Measurements from ENCODE around the gene PGA5. TPM values are rescaled to one million over a fixed set of nuclear protein-coding genes. Genes with fewer than 3 reads are reported as not detected.

Gene PGA5
- total and polyA plus RNA-seq, 9 of the 15 experiments (the other 6 are each of a cell fraction or from before 2014, with no cell fraction given) = not detected

GRCh38 chr11:61254403-61255025 is 13.5 kb downstream of the PGA5 start (continued):
- TF ChIP-seq CCNT2 (IDR thresholded peaks at IDR 0.05; ENCODE audit: borderline replicate concordance, extremely low read depth, insufficient read length, low read depth, low read length) (no peak), HDGF (IDR thresholded peaks at IDR 0.05) (no peak), GTF2B (IDR thresholded peaks at IDR 0.05; ENCODE audit: extremely low read depth, insufficient read length) (no peak), NONO (IDR thresholded peaks at IDR 0.05; ENCODE audit: low read depth in 2 of 2, low read length in 1 of 2) (no peak), NCOA2 (IDR thresholded peaks at IDR 0.05; ENCODE audit: partially characterized antibody in 2 of 2) (no peak), THRAP3 (IDR thresholded peaks at IDR 0.05; ENCODE audit: borderline replicate concordance) (no peak), HINFP (tag; conservative IDR thresholded peaks at IDR 0.05; ENCODE audit: low read depth) (no peak), SETDB1 (IDR thresholded peaks at IDR 0.05; ENCODE audit: low read length) (no peak), ZNF239 (CRISPR knock-in tag; IDR thresholded peaks at IDR 0.05) (no peak), HMG20A (CRISPR knock-in tag; conservative IDR thresholded peaks at IDR 0.05) (no peak), ZNF512 (tag; IDR thresholded peaks at IDR 0.05) (no peak), PYGO2 (tag; IDR thresholded peaks at IDR 0.05) (no peak), RBBP5 (IDR thresholded peaks at IDR 0.05; ENCODE audit: borderline replicate concordance, insufficient read depth, low read length, poor library complexity, severe bottlenecking) (no peak), IFI16 (CRISPR knock-in tag; IDR thresholded peaks at IDR 0.05) (no peak), ZFX (CRISPR knock-in tag; IDR thresholded peaks at IDR 0.05) (no peak), HMBOX1 (IDR thresholded peaks at IDR 0.05) (no peak), THRA (IDR thresholded peaks at IDR 0.05) (no peak)

All from K562 (cell line).